ENCODE data around the gene GRIK5. TPM values are rescaled to one million over a fixed set of nuclear protein-coding genes. Genes with fewer than 3 reads are reported as not detected.

Gene GRIK5, protein sequence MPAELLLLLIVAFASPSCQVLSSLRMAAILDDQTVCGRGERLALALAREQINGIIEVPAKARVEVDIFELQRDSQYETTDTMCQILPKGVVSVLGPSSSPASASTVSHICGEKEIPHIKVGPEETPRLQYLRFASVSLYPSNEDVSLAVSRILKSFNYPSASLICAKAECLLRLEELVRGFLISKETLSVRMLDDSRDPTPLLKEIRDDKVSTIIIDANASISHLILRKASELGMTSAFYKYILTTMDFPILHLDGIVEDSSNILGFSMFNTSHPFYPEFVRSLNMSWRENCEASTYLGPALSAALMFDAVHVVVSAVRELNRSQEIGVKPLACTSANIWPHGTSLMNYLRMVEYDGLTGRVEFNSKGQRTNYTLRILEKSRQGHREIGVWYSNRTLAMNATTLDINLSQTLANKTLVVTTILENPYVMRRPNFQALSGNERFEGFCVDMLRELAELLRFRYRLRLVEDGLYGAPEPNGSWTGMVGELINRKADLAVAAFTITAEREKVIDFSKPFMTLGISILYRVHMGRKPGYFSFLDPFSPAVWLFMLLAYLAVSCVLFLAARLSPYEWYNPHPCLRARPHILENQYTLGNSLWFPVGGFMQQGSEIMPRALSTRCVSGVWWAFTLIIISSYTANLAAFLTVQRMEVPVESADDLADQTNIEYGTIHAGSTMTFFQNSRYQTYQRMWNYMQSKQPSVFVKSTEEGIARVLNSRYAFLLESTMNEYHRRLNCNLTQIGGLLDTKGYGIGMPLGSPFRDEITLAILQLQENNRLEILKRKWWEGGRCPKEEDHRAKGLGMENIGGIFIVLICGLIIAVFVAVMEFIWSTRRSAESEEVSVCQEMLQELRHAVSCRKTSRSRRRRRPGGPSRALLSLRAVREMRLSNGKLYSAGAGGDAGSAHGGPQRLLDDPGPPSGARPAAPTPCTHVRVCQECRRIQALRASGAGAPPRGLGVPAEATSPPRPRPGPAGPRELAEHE
- total RNA-seq = 1 to 10 TPM in 1 of 4 donors, under 1 TPM in 3; 0.08 to 1.1 (median 0.37) TPM

DNA sequence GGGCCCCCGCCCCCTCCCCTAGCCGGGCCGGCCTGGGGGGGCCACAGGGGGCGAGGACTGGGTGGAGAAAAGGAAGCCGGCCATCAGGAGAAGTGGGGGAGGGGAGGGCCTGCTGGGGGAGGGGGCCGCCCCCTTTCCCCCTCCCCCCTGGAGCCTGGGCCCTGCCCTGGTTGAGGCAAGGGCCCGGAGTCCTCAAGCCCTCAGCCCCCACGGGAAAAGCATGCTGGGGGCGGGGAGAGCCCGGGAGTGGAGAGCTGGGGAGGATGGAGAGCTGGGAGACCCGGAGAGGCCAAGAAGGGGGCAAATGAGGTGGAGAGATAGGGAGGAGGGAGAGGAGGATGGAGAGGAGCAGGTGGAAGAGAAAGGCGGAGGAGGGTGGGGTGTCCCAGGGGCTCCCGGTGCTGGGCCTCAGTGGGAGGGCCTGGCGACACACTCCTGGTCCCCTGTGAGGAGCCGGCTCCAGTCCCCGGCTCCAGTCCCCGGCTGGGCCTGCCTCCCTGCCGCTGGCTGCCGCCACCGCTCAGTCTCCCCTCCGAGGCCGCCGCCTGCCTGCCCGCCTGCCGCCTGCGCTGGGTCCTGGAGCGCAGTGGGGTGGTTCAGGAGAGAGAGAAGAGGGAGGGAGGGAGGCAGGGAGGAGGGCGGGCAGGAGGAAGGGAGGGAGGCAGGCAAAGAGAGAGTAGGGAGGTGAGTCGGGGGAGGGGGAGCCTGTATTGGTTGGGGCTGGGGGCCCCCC, at the start of gene GRIK5:
Gene GRIK5, minus strand, starts transcription at position 588 of the 733 bp plus-strand sequence. CDS start 4,436 bp downstream, outside the sequence.
- no peak for DNase-seq
- Histone ChIP-seq H3K4me1 (peaks cover 1 to 27% (median 2%) of the 10 kb centered on the region in 3 donors), H3K9me3 (no peaks in the 10 kb centered on the region), H3K36me3 (no peaks in the 10 kb centered on the region), H3K4me3 (peak within 1 kb of the TSS; percentile 6 to 56 (median 37)), H3K27ac (peak within 1 kb of the TSS in 3 of 4 donors; percentile 29 to 55 (median 35)), H3K27me3 (peaks cover 0 to 54% (median 2%) of the 10 kb centered on the region in 4 donors)
- WGBS, 2 donors = 20 to 31% methylated on average over 6 to 16 of the region's 29 CpGs
- TF ChIP-seq, protein P1, sequence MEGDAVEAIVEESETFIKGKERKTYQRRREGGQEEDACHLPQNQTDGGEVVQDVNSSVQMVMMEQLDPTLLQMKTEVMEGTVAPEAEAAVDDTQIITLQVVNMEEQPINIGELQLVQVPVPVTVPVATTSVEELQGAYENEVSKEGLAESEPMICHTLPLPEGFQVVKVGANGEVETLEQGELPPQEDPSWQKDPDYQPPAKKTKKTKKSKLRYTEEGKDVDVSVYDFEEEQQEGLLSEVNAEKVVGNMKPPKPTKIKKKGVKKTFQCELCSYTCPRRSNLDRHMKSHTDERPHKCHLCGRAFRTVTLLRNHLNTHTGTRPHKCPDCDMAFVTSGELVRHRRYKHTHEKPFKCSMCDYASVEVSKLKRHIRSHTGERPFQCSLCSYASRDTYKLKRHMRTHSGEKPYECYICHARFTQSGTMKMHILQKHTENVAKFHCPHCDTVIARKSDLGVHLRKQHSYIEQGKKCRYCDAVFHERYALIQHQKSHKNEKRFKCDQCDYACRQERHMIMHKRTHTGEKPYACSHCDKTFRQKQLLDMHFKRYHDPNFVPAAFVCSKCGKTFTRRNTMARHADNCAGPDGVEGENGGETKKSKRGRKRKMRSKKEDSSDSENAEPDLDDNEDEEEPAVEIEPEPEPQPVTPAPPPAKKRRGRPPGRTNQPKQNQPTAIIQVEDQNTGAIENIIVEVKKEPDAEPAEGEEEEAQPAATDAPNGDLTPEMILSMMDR (IDR thresholded peaks at IDR 0.05) = no peak
- TF ChIP-seq POLR2A (IDR thresholded peaks at IDR 0.05) = no peak
- intact Hi-C loops (cut with DNase I) = no loop called here

DNA sequence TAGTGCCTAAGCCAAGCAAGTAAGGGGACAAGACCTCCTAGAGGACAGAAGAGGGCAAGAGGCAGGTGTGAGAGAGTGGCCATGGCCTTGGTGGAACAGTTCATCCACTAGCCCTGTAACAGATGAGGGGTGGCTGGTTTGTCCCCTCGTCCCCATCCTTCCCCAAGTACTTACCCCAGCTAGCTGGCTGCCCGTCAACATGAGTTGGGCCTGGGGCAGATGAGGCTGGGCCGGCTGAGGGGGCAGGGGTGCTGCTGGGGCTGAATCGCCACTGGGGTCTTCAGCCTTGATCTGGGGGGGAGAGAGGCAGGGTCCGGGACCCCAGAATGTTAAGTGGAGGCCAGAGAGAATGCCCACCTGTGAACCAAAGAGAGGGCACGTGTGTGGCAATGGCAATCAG, 47.1 kb upstream of the GRIK5 start:
- no peak for TF ChIP-seq POLR2A (IDR thresholded peaks at IDR 0.05)

DNA sequence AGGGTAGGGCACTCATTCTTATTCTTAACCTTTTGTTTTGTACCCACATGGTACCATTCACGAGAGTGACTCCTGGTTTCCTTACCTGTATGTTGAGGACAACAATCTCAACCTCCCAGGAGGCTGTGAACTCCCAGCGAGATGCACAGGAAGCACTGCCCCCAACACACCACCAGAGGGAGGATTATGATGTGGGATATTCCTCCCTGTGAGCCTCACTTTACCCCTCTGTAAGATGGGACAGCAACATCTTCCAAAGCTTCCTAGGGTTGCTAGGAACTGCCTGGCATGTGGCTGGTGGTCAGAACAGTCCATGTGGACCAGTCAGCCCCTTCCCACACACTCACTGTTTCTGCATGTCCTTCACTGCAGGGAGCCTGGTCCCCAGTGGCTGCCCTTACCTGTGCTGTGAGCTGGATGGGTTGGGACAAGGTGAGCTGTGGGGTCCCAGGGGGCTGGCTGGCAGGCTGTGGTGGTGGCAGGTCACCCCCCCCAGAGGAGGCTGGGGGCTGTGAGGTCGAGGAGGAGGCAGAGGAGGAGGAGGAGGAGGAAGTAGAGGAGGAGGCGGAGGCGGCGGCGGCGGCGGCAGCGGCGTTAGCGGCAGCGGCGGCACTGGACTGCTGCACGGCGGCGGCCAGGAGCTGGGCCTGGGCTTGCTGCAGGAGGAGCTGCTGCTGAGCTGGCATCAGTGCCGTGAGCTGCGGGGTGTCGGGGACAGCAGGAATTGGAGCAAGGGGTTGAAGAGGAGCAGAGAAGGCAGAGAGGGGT, 46.5 kb upstream of the GRIK5 start:
- H3K36me3 ChIP-seq = no peaks in the 10 kb centered on the region
- H3K9me3 ChIP-seq = no peaks in the 10 kb centered on the region
- H3K27ac ChIP-seq = peak overlapping the region in 1 of 4 donors; percentile 9
- no peaks in the 10 kb centered on the region for H3K27me3 ChIP-seq
- DNase-seq = no peak
- TF ChIP-seq POLR2A (IDR thresholded peaks at IDR 0.05) = no peak
- TF ChIP-seq, protein P1 (IDR thresholded peaks at IDR 0.05) = peak in 1 of 6 experiments; percentile 8
- peaks cover 2 to 17% (median 16%) of the 10 kb centered on the region in 3 donors for H3K4me1 ChIP-seq
- H3K4me3 ChIP-seq = no peak overlapping the region
- intact Hi-C loops (cut with DNase I) = no loop called here
- WGBS, 2 donors = 84 to 91% methylated on average over 19 to 20 of the region's 20 CpGs

More for the DNA sequence above, 47.1 kb upstream of the GRIK5 start:
- 67 to 100% methylated on average over 1 of the region's 6 CpGs for WGBS, 2 donors
- H3K36me3 ChIP-seq = no peaks in the 10 kb centered on the region
- no peak for DNase-seq
- H3K27me3 ChIP-seq = no peaks in the 10 kb centered on the region
- intact Hi-C loops (cut with DNase I) = no loop called here
- no peaks in the 10 kb centered on the region for H3K9me3 ChIP-seq
- no peak overlapping the region for H3K27ac ChIP-seq
- peaks cover 7 to 23% (median 22%) of the 10 kb centered on the region in 3 donors for H3K4me1 ChIP-seq
- no peak overlapping the region for H3K4me3 ChIP-seq

DNA sequence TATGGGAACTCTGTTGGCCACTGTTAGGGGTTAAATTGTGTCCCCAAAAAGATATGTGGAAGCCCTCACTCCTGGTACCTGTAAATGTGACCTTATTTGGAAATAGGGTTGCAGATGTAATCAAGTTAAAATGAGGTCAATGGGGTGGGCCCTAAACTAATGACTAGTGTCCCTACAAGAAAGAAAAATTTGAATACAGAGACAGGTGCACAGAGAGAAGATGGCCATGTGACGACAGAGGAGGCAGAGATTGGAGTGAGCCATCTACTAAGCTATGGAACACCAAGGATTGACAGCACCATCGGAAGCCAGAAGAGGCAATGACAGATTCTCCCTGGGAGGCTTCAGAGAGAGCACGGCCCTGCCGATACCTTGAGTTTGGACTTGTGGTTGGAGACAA, 45.7 kb upstream of the GRIK5 start:
- intact Hi-C loops (cut with DNase I) = no loop called here
- TF ChIP-seq, protein P1 (IDR thresholded peaks at IDR 0.05) = no peak
- TF ChIP-seq POLR2A (IDR thresholded peaks at IDR 0.05) = no peak
- no peaks in the 10 kb centered on the region for H3K36me3 ChIP-seq
- peaks cover 0 to 13% (median 12%) of the 10 kb centered on the region in 3 donors for H3K4me1 ChIP-seq
- DNase-seq = no peak
- peak overlapping the region in 1 of 4 donors; percentile 9 for H3K27ac ChIP-seq
- no peaks in the 10 kb centered on the region for H3K27me3 ChIP-seq
- WGBS, 2 donors = 81 to 83% methylated on average over 2 to 4 of the region's 4 CpGs
- no peak overlapping the region for H3K4me3 ChIP-seq
- no peaks in the 10 kb centered on the region for H3K9me3 ChIP-seq

Measured in esophagus squamous epithelium (tissue), 5 donors.